ENCODE data around the gene EIF2A.
"Not testable (repeated sequence)": the region's sequence is repeated elsewhere in the genome, so short reads cannot be mapped to it uniquely, and the experiment has no call there.

Gene EIF2A

DNA sequence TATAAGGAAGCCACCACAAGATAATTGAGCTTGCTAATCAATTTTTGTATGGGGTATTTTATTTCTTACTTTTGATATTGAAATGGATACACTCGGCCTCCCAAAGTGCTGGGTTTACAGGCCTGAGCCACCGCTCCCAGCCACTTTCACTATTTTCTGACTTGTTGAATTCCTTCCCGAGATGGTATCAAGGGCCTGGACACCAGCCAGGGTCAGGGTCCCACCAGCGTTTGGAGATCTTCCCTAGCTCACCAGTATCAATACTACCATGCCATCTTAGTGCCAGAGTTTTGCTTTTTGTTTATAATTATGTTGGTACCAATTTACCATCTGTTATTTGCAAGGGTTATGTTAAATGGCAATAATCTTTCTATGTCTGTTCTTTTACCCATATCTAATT lies 51.1 kb downstream of the EIF2A start:
- intact Hi-C loops (cut with DNase I; ENCODE audit: low total_unique reads): no loop called here
- Histone ChIP-seq H3K27ac (no peak overlapping the region), H3K4me1 (peaks cover 0 to 3% (median 1%) of the 10 kb centered on the region in 4 donors), H3K4me3 (no peak overlapping the region), H3K27me3 (no peaks in the 10 kb centered on the region), H3K36me3 (no peaks in the 10 kb centered on the region), H3K9me3 (no peaks in the 10 kb centered on the region)
- DNase-seq: no peak
- TF ChIP-seq, protein P1, sequence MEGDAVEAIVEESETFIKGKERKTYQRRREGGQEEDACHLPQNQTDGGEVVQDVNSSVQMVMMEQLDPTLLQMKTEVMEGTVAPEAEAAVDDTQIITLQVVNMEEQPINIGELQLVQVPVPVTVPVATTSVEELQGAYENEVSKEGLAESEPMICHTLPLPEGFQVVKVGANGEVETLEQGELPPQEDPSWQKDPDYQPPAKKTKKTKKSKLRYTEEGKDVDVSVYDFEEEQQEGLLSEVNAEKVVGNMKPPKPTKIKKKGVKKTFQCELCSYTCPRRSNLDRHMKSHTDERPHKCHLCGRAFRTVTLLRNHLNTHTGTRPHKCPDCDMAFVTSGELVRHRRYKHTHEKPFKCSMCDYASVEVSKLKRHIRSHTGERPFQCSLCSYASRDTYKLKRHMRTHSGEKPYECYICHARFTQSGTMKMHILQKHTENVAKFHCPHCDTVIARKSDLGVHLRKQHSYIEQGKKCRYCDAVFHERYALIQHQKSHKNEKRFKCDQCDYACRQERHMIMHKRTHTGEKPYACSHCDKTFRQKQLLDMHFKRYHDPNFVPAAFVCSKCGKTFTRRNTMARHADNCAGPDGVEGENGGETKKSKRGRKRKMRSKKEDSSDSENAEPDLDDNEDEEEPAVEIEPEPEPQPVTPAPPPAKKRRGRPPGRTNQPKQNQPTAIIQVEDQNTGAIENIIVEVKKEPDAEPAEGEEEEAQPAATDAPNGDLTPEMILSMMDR (IDR thresholded peaks at IDR 0.05): no peak

DNA sequence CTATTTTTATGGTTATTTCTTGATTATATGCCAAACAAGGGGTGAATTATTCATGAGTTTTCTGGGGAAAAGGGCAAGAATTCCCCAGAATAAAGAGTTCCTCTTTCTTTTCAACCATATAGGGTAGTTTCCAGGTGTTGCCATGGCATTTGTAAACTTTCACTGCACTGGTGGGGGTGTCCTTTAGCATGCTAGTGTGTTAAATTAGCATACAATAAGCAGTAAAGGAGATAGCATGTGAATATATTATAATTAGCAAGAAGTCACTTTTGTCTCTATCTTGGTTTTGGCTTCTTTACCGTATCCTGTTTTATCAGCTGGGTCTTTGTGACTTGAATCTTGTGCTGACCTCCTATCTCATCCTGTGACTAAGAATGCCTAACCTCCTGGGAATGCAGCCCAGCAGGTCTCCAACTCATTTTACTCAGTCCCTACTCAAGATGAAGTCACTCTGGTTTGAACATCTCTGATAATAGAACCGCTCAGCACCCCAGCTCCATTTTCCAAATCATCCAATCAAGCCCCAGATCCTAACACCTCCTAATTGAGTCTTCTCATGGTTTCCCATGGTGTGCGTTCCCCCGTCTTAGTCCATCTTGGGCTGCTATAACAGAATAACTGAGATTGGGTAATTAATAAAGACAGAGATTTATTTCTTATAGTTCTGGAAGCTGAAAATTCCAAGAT lies 53.2 kb downstream of the EIF2A start:
- Histone ChIP-seq H3K4me1 (peaks cover 0 to 9% (median 4%) of the 10 kb centered on the region in 4 donors), H3K4me3 (no peak overlapping the region), H3K9me3 (no peaks in the 10 kb centered on the region), H3K27ac (no peak overlapping the region), H3K36me3 (no peaks in the 10 kb centered on the region), H3K27me3 (no peaks in the 10 kb centered on the region)
- DNase-seq: no peak
- intact Hi-C loops (cut with DNase I; ENCODE audit: low total_unique reads): loop anchor here (5.0 to 10.0 kb wide), 2 partner anchors 45 to 163 kb away; partner anchors contain the start of gene SIAH2
- TF ChIP-seq, protein P1 (IDR thresholded peaks at IDR 0.05): no peak

DNA sequence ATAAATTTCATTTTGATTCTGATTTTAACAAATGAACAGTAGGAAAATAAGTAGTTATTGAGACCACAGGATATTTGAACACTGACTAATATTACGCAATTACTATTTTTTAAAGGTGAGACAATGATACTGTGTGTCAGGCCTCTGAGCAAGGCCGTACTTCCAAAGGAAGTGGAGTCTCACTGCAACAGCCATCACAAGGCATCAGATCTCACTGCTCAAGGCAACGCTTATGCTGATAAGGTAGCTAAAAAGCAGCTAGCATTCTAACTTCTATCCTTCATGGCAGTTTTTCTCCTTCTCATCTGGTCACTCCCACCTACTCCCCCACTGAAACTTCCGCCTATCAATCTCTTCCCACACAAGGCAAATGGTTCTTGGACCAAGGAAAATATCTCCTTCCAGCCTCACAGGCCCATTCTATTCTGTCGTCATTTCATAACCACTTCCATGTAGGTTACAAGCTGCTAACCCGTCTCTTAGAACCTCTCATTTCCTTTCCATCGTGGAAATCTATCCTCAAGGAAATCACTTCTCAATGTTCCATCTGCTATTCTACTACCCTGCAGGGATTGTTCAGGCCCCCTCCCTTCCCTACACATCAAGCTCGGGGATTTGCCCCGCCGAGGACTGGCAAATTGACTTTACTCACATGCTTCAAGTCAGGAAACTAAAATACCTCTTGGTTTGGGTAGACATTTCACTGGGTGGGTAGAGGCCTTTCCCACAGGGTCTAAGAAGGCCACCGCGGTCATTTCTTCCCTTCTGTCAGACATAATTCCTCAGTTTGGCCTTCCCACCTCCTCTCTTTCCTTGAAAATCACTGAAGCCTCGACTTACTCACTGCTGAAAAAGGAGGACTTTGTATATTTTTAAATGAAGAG lies 54.3 kb downstream of the EIF2A start:
- H3K9me3 ChIP-seq, DNase-seq, H3K27ac ChIP-seq, H3K27me3 ChIP-seq, H3K36me3 ChIP-seq, H3K4me3 ChIP-seq: not testable (repeated sequence)
- intact Hi-C loops (cut with DNase I; ENCODE audit: low total_unique reads): loop anchor here (5.0 to 10.0 kb wide), 2 partner anchors 46 to 161 kb away; partner anchors contain the start of gene SIAH2
- peaks cover 0 to 20% (median 5%) of the 10 kb centered on the region in 4 donors for H3K4me1 ChIP-seq

DNA sequence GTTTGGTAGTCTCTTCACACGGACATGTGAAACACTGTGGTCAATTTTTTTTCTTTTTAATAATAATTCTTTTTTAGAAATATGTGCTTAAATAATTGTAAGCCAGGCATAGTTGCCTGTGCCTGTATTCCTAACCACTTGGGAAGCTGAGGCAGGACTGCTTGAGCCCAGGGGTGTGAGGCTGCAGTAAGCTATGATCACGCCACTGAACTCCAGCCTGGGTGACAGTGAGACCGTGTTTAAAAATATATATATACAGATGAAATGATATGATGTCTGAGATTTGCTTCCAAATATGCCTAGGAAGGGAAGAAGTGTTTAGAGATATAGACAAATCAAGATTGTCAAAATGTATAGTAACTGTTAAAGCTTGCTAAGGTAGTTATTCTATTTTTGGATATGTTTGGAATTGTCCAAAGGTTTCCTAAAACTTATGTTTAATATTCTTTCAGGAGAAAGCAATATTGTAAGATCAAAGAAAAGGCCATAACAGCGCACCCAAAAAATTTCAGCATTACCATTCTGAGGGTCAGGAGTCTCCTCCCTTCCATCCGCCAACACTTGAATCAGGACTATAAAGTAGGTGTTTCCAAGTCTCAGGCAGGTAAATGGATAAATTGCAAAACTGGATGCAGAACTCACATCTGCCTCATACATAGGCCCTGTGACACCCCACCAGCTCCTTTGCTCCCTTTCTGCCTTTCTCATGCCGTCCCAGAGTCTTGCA lies 56.0 kb downstream of the EIF2A start:
- Histone ChIP-seq H3K4me3 (peak overlapping the region; percentile 85 to 92), H3K4me1 (peaks cover 0 to 37% (median 11%) of the 10 kb centered on the region in 4 donors), H3K9me3 (no peaks in the 10 kb centered on the region), H3K27me3 (no peaks in the 10 kb centered on the region), H3K27ac (peak overlapping the region; percentile 96 to 97), H3K36me3 (no peaks in the 10 kb centered on the region)
- intact Hi-C loops (cut with DNase I; ENCODE audit: low total_unique reads): loop anchor here (5.0 to 10.0 kb wide), 2 partner anchors 48 to 160 kb away; partner anchors contain the start of gene SIAH2
- TF ChIP-seq, protein P1 (IDR thresholded peaks at IDR 0.05): no peak
- no peak for DNase-seq

DNA sequence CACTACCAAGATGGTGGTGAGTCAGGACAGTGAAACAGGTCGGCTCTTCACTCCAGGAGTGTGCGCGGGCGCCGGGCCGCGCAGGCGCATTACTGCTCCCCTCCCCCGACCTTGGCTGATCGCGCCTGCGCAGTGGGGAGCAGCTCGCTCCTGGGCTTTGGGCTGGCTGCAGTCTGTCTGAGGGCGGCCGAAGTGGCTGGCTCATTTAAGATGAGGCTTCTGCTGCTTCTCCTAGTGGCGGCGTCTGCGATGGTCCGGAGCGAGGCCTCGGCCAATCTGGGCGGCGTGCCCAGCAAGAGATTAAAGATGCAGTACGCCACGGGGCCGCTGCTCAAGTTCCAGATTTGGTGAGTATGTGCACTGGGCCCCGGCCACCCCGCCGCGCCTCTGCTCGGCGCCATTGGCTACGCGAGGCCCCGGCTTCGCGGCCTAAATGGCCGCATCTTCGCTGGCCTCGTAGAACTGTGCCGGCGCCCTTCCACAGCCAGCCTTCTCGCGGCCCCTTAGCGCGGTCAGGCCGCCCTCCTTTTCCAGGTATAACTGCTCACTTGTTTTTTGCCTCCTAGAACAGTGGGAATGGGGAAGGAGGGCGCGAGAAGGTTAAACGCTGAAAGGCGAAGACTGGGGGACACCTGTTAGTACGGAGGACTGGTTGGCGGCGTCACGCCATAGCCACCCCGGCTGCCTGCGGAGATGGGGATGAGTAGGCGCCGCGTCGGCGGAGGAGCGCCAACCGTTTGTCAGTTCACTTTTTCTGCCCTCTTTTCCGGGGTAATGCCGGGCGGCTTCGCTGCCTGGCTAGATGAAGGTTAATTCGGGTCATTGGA lies 56.8 kb downstream of the EIF2A start, which contains the start of gene SELENOT:
Gene SELENOT, plus strand, starts transcription at position 169 of the 827 bp plus-strand sequence. Its CDS starts 42 bp downstream, at position 211.
- Histone ChIP-seq H3K36me3 (no peaks in the 10 kb centered on the region), H3K27me3 (no peaks in the 10 kb centered on the region), H3K9me3 (no peaks in the 10 kb centered on the region), H3K4me1 (peaks cover 0 to 45% (median 11%) of the 10 kb centered on the region in 4 donors), H3K4me3 (peak within 1 kb of the TSS; percentile 85 to 92), H3K27ac (peak within 1 kb of the TSS; percentile 96 to 97)
- intact Hi-C loops (cut with DNase I; ENCODE audit: low total_unique reads): loop anchor here (5.0 to 10.0 kb wide), 2 partner anchors 49 to 159 kb away; partner anchors contain the start of gene SIAH2
- peak; percentile 93 to 97 for DNase-seq
- TF ChIP-seq, protein P1 (IDR thresholded peaks at IDR 0.05): peak; percentile 31 to 42
